Body of pancreas (tissue), 4 donors: ENCODE measurements around the gene KIF26A. TPM values are rescaled to one million over a fixed set of nuclear protein-coding genes. Genes with fewer than 3 reads are reported as not detected.

Source experiments
- ATAC-seq: fragments of 150-250 bp; one replicate; pipeline ENCODE4 v1.9.1; 2016
- DNase-seq, 4 donors: peaks; one replicate each; pipeline ENCODE4 v3.0.0-alpha.2; 2019
- H3K27ac ChIP-seq, 4 donors: fragments of 200-600 bp; sonication (generic); 1 replicate in 3 of 4; 2 replicates in 1 of 4; pipeline versions ENCODE4 v1.5.1 to v1.6.1; 2016 to 2019; ENCODE audit warnings: mild to moderate bottlenecking in 1 of 4, mixed read lengths in 1 of 4, moderate library complexity in 1 of 4
- H3K27me3 ChIP-seq, 2 donors: fragments of 200-600 bp; sonication (generic); one replicate each; pipeline ENCODE4 v1.6.0; 2016; ENCODE audit warnings: mild to moderate bottlenecking in 1 of 2
- H3K36me3 ChIP-seq, 2 donors: fragments of 200-600 bp; sonication (generic); replicated peaks in 1 of 2; 2 replicates each; pipeline ENCODE4 v1.5.1; 2016; ENCODE audit warnings: low read depth in 2 of 2; ENCODE audit not compliant: insufficient read depth in 1 of 2
- H3K4me1 ChIP-seq: fragments of 200-600 bp; sonication (generic); one replicate; pipeline ENCODE4 v1.6.0; 2016
- H3K4me3 ChIP-seq, 2 donors: fragments of 200-600 bp; sonication (generic); 1 replicate in 1 of 2; 2 replicates in 1 of 2; pipeline ENCODE4 v1.5.1; 2016 to 2019
- H3K9me3 ChIP-seq, 3 donors: fragments of 200-600 bp; sonication (generic); 1 replicate in 2 of 3; 2 replicates in 1 of 3; pipeline ENCODE4 v1.5.1; 2016
- POLR2A ChIP-seq, 3 donors: fragments of 450-650 bp; IDR thresholded peaks; one replicate each; pipeline ENCODE4 v1.6.1; 2016; ENCODE audit warnings: antibody characterized with exemption in 3 of 3, mild to moderate bottlenecking in 2 of 3
- WGBS, 2 donors: methylation state at CpG; one replicate each; pipeline ENCODE4 v1.1.5; 2017; 5-methylcytosine and 5-hydroxymethylcytosine counted together
- intact Hi-C: fragments of 100-400 bp; cut with DNase I; formaldehyde crosslinking; loops from one replicate; pipeline ENCODE4 v1.15.1; 2023
- total RNA-seq, 2 donors: library from RNA; depleted of rRNA; stranded (reverse); fragments of >200 nt; gene quantifications; one replicate each; pipeline ENCODE4 v1.1.0, GENCODE V29; 2016
- TF ChIP-seq, protein P1 (sequence below), 7 experiments: fragments of 450-650 bp in 4 of 7; fragments of 200-600 bp in 3 of 7; sonication (generic) in 3 of 7; IDR thresholded peaks; one replicate each; pipeline ENCODE4 v1.5.1; 2016 to 2019; ENCODE audit warnings: antibody characterized with exemption in 7 of 7

KIF26A gene
- total RNA-seq, 2 donors from 2014 or later: 14.8 to 17.1 TPM

DNA sequence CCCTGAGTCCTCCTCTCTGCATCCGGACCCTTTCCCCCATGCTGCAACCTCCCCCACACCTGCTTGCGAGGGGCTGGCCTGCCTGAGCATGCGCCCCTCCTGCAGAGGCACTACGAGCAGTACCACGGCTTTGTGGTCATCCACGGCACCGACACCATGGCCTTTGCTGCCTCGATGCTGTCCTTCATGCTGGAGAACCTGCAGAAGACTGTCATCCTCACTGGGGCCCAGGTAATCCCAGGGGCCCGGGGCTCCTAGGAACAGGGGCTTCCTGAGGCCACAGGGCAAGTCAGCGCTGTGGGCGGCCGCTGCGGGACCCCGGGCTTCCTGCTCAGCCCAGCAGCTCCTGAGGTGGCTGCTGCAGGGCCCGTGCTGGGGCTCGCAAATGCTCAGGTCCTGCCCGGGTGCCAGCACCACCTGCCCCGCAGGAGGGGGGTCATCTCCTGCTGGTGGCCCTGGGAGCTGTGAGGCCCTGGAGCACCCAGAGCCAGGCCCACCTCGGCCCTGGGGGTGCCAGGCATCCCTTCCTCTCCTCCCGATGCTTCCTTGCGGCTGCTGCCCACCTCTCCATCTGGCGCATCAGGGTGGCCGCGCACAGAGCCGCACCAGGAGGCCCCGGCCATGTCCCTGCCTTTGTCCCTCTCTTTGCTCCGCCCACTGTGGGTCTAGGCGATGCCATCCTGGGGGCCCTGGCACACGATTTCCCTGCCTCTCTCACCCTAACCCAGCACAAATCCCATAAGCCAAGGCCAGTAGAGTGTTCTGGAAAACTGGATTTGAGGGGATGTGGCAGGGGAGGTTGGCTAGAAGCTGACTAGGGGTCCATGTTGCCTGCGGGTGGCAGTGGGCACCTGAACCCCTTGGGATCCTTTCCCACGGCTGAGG, 42.7 kb upstream of the KIF26A start:
- DNase-seq (no peak), ATAC-seq (no peak)
- Histone ChIP-seq H3K4me1 (peaks cover 7% of the 10 kb centered on the region), H3K27ac (no peak overlapping the region), H3K9me3 (no peaks in the 10 kb centered on the region), H3K27me3 (no peaks in the 10 kb centered on the region), H3K4me3 (no peak overlapping the region), H3K36me3 (no peaks in the 10 kb centered on the region)
- 67 to 71% methylated on average over 16 to 31 of the region's 31 CpGs for WGBS, 2 donors
- TF ChIP-seq, protein P1, sequence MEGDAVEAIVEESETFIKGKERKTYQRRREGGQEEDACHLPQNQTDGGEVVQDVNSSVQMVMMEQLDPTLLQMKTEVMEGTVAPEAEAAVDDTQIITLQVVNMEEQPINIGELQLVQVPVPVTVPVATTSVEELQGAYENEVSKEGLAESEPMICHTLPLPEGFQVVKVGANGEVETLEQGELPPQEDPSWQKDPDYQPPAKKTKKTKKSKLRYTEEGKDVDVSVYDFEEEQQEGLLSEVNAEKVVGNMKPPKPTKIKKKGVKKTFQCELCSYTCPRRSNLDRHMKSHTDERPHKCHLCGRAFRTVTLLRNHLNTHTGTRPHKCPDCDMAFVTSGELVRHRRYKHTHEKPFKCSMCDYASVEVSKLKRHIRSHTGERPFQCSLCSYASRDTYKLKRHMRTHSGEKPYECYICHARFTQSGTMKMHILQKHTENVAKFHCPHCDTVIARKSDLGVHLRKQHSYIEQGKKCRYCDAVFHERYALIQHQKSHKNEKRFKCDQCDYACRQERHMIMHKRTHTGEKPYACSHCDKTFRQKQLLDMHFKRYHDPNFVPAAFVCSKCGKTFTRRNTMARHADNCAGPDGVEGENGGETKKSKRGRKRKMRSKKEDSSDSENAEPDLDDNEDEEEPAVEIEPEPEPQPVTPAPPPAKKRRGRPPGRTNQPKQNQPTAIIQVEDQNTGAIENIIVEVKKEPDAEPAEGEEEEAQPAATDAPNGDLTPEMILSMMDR (IDR thresholded peaks at IDR 0.05): no peak
- TF ChIP-seq POLR2A (IDR thresholded peaks at IDR 0.05): no peak
- intact Hi-C loops: no loop called here

DNA sequence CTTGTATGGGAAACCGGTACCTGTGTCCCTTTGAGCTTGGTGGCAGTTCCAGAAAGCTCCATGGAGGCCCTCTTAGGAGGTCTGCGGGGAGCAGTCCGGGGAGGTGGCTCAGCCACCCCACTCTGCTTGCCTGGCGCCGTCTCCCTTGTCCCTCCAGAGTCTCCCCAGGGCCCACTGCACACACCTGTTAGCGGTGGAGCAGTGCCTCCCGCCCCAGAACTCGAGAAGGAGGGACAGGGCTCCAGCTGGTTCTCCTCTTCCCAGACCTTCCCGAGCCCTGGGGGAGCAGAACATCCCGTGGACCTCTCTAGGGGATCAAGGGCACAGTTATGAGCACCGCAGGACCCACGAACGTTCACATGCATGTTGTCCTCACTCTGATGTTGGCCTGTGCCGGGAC, 42.1 kb upstream of the KIF26A start:
- ATAC-seq (no peak), DNase-seq (no peak)
- TF ChIP-seq, protein P1 (IDR thresholded peaks at IDR 0.05): no peak
- TF ChIP-seq POLR2A (IDR thresholded peaks at IDR 0.05): no peak
- no peaks in the 10 kb centered on the region for H3K36me3 ChIP-seq
- WGBS, 2 donors: 68 to 71% methylated on average over 14 of the region's 14 CpGs
- H3K27me3 ChIP-seq: no peaks in the 10 kb centered on the region
- no peaks in the 10 kb centered on the region for H3K9me3 ChIP-seq
- H3K4me3 ChIP-seq: no peak overlapping the region
- intact Hi-C loops: no loop called here
- peaks cover 7% of the 10 kb centered on the region for H3K4me1 ChIP-seq
- H3K27ac ChIP-seq: no peak overlapping the region

DNA sequence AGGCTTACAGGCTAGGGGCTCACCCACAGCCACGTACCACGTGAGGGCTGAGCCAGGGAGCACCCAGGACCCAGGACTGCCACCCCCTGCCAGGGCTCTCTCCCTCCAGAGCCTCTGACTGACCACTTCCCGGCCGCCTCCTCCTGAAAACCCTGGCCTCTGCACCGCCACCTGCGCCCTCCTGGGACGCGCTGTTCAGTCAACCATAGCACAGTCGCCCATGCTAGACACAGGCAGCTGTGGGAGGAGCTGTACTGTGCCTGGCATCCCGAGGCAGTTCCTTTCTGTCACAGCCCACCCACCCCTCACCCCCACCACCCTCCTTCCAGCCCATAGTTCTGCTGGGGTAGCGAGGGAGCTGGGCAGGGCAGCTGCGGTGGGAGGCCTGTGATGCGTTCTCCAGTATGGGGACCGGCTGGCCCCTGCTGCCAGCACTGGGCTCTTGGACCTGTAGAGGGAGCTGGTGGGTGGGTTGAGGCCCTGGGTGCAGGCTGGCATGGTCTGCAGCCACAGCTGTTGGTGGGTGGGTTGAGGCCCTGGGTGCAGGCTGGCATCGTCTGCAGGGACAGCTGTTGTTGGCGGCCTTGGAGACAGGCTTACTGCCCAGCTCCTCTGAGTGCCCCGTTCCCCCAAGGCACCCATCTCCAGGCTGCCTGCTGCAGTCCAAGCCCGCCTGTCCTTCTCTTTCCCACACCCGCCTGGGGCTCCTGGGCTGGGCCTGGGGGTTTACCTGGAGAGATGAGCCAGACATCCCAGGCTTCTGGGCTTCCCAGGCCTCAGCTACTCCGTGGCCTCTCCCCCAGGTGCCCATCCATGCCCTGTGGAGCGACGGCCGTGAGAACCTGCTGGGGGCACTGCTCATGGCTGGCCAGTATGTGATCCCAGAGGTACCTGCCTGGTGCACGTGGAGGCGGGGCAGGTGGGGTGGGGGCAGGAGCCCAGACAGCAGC, 41.4 kb upstream of the KIF26A start:
- intact Hi-C loops: no loop called here
- DNase-seq (no peak), ATAC-seq (no peak)
- no peak overlapping the region for H3K27ac ChIP-seq
- TF ChIP-seq, protein P1 (IDR thresholded peaks at IDR 0.05): no peak
- TF ChIP-seq POLR2A (IDR thresholded peaks at IDR 0.05): no peak
- H3K36me3 ChIP-seq: no peaks in the 10 kb centered on the region
- WGBS, 2 donors: 67 to 74% methylated on average over 14 to 19 of the region's 25 CpGs
- no peaks in the 10 kb centered on the region for H3K27me3 ChIP-seq
- no peak overlapping the region for H3K4me3 ChIP-seq
- H3K4me1 ChIP-seq: peaks cover 7% of the 10 kb centered on the region
- H3K9me3 ChIP-seq: no peaks in the 10 kb centered on the region

DNA sequence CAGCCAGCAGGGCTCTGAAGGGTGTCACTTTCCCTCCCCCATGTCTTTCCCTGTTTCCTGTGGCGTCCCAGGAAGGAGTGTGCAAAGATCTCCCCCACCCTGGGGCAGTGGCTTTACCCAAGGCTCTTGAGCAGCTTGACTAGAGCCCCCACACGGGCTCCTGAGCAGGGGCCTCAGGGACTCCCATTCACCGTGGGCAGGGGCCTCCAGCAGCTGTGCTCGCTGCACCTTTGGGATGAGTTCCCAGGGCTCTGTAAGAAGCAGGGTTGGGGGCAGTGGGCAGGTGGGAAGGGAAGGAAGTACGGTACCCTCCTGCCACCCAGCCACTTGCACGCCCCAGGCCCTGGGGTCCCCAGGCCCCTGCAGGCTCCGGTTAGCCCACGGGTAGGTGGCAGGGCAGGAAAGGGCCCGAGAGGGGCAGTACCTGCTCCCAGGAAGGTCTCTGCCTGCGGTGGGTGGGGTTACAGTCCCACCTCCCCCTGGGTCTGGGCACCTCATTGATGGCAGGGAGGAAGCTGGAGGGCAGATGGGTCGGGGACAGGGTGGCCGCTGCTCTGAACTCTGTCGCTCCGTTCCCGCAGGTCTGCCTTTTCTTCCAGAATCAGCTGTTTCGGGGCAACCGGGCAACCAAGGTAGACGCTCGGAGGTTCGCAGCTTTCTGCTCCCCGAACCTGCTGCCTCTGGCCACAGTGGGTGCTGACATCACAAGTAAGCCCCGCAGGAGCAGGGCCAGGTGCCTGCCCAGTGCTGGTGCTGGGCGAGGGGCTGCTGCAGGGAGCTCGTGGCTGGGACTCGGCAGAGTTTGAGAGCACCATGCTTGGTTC, 39.9 kb upstream of the KIF26A start:
- Histone ChIP-seq H3K4me1 (peaks cover 7% of the 10 kb centered on the region), H3K27me3 (no peaks in the 10 kb centered on the region), H3K27ac (no peak overlapping the region), H3K36me3 (no peaks in the 10 kb centered on the region), H3K9me3 (no peaks in the 10 kb centered on the region), H3K4me3 (no peak overlapping the region)
- DNase-seq: no peak
- intact Hi-C loops: no loop called here
- 81 to 82% methylated on average over 15 to 24 of the region's 25 CpGs for WGBS, 2 donors
- TF ChIP-seq, protein P1 (IDR thresholded peaks at IDR 0.05): no peak
- TF ChIP-seq POLR2A (IDR thresholded peaks at IDR 0.05): no peak
- no peak for ATAC-seq
